ENCODE measurements around the gene SHB.

SHB gene

GRCh38 chr9:37924538-37924937 lies 144.5 kb downstream of the SHB start:
- TF ChIP-seq, protein P1, sequence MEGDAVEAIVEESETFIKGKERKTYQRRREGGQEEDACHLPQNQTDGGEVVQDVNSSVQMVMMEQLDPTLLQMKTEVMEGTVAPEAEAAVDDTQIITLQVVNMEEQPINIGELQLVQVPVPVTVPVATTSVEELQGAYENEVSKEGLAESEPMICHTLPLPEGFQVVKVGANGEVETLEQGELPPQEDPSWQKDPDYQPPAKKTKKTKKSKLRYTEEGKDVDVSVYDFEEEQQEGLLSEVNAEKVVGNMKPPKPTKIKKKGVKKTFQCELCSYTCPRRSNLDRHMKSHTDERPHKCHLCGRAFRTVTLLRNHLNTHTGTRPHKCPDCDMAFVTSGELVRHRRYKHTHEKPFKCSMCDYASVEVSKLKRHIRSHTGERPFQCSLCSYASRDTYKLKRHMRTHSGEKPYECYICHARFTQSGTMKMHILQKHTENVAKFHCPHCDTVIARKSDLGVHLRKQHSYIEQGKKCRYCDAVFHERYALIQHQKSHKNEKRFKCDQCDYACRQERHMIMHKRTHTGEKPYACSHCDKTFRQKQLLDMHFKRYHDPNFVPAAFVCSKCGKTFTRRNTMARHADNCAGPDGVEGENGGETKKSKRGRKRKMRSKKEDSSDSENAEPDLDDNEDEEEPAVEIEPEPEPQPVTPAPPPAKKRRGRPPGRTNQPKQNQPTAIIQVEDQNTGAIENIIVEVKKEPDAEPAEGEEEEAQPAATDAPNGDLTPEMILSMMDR (IDR thresholded peaks at IDR 0.05; ENCODE audit: insufficient read depth, low read depth, low read length, missing control alignments), result no peak
- no peak for DNase-seq (ENCODE audit: low read depth)
- no peak overlapping the region for H3K4me3 ChIP-seq (ENCODE audit: low read depth, low read length)

- TF ChIP-seq, protein P1 (IDR thresholded peaks at IDR 0.05; ENCODE audit: insufficient read depth, low read depth, low read length, missing control alignments), result no peak
Measured at GRCh38 chr9:37923796-37924427, 145.1 kb downstream of the SHB start.

GRCh38 chr9:37923118-37923795 lies 145.8 kb downstream of the SHB start:
- no peak for DNase-seq (ENCODE audit: low read depth)
- TF ChIP-seq, protein P1 (IDR thresholded peaks at IDR 0.05; ENCODE audit: insufficient read depth, low read depth, low read length, missing control alignments), result no peak

More at GRCh38 chr9:37923796-37924427, 145.1 kb downstream of the SHB start:
- no peak overlapping the region for H3K4me3 ChIP-seq (ENCODE audit: low read depth, low read length)
- DNase-seq (ENCODE audit: low read depth), result no peak

DNA sequence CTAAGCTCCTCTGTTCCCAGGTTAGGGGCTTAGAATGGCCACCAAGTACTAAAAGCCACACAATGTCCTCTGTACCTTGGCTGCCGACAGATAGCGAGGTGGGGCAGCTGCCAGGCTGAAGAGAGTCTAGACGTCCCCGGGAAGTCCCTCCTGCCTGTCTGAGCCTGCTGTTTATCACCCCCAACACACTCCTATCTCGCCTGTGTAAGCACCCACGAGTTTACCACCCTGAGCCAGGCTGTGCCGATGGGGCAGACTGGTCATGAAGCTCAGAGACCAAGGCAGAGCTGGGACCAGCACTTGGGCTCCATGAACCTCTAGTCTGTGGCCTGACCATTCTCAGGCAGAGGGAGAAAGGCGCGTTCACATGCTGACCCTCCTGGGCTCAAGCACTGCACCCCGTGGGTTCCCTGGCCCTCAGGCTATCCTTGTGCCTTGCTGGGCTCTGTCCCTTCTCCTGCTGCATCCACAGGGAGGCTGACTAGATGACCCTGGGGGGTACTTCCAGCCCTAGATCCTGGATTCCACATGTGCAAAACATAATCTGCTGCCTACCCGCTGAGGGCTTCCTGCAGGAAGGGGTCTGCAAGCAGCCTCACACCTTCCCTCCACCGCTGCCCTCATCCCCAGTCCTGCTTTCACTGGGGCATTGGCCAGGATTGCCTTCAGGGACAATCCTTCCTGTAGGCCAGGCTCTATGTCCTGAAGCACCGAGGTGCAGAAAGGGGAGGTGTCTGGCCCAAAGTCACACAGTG lies 146.5 kb downstream of the SHB start:
- TF ChIP-seq, protein P1 (IDR thresholded peaks at IDR 0.05; ENCODE audit: insufficient read depth, low read depth, low read length, missing control alignments), result no peak
- DNase-seq (ENCODE audit: low read depth), result no peak
- H3K4me3 ChIP-seq (ENCODE audit: low read depth, low read length), result no peak overlapping the region

More at GRCh38 chr9:37923118-37923795, 145.8 kb downstream of the SHB start:
- H3K4me3 ChIP-seq (ENCODE audit: low read depth, low read length), result no peak overlapping the region

DNA sequence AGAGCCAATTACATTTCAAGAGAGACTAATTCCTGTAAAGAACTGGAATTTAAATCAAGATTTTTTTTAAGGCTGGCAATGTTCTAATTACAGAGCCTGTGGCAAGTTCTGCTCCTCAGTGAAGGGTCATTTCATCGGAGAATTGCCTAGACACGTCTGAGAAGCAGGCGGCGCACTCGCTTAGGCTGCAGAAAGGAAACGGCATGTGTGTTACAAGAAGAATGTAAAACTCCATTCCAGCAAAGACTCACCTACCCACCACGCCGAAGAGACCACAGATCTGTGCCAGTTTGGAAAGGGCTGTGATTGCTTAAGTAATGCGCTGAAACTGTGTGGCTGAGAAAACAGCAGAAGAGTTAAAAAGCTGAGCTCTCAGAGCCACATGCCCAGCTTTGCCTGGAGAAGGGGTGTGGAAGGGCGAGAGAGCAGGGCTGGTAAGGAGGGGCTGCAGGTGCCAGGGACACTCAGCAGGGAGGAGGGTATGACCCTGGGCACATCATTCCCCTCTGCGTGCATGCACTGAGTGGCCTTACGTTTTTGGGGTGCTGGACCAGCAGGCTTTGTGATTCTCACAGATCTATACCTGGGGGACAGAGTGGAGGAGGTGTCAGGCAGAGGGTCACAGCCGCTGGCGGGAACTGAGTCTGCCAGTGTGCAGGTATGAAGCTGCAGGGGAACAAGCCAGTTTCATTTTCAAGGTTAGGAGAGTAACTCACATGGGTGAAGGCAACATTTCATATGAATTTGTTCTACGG lies 147.3 kb downstream of the SHB start:
- no peak for DNase-seq (ENCODE audit: low read depth)
- H3K4me3 ChIP-seq (ENCODE audit: low read depth, low read length), result no peak overlapping the region
- TF ChIP-seq, protein P1 (IDR thresholded peaks at IDR 0.05; ENCODE audit: insufficient read depth, low read depth, low read length, missing control alignments), result no peak

DNA sequence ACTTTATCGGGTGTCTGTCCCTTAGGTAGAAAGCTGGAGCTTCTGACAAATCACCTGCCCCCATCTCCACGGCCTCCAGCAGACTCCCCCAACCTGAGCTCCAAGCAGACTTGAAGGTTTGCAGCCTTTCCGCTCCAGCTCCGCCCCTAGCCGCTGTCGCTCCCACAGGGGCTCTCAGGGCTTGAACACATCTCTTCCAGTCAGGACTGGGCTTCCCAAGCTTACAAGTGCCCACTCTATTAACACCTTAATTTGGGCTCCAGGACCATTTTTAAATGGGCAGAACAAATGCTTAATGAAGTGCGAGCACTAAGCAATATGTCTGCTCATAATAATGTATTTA lies 147.9 kb downstream of the SHB start:
- H3K4me3 ChIP-seq (ENCODE audit: low read depth, low read length), result no peak overlapping the region
- TF ChIP-seq, protein P1 (IDR thresholded peaks at IDR 0.05; ENCODE audit: insufficient read depth, low read depth, low read length, missing control alignments), result no peak
- no peak for DNase-seq (ENCODE audit: low read depth)
